ENCODE data around the gene SEZ6. TPM values are rescaled to one million over a fixed set of nuclear protein-coding genes. Genes with fewer than 3 reads are reported as not detected.
A peak's percentile ranks its signal among the peaks of the same experiment; 100 is the strongest.

Gene SEZ6
- total and polyA plus RNA-seq, 7 donors, result 0.04 TPM; not detected in 6

- 60 to 84% (median 73%) methylated on average over 2 of the region's 2 CpGs for WGBS, 3 donors
- TF ChIP-seq CTCF (IDR thresholded peaks at IDR 0.05), result no peak
- H3K36me3 ChIP-seq (ENCODE audit: insufficient read depth in 1 of 2, low read depth in 1 of 2), result no peaks in the 10 kb centered on the region
- ATAC-seq, result no peak
- H3K4me3 ChIP-seq, result no peak overlapping the region
- no peaks in the 10 kb centered on the region for H3K27me3 ChIP-seq (ENCODE audit: insufficient read depth in 3 of 3, low read length in 2 of 3)
- no peaks in the 10 kb centered on the region for H3K4me1 ChIP-seq
- H3K9me3 ChIP-seq, result no peaks in the 10 kb centered on the region
- no peak for DNase-seq
- intact Hi-C loops (cut with DNase I), result no loop called here
- H3K27ac ChIP-seq, result no peak overlapping the region
Observed at GRCh38 chr17:28975031-28975430, 30.8 kb downstream of the SEZ6 start.

- Histone ChIP-seq H3K27me3 (ENCODE audit: insufficient read depth in 3 of 3, low read length in 2 of 3) (no peaks in the 10 kb centered on the region), H3K9me3 (no peaks in the 10 kb centered on the region), H3K36me3 (ENCODE audit: insufficient read depth in 1 of 2, low read depth in 1 of 2) (no peaks in the 10 kb centered on the region), H3K4me3 (no peak overlapping the region), H3K27ac (no peak overlapping the region), H3K4me1 (no peaks in the 10 kb centered on the region)
- ATAC-seq (no peak), DNase-seq (no peak)
- TF ChIP-seq CTCF (IDR thresholded peaks at IDR 0.05), result no peak
- 75 to 92% (median 78%) methylated on average over 4 of the region's 4 CpGs for WGBS, 3 donors
- intact Hi-C loops (cut with DNase I), result no loop called here
Observed at GRCh38 chr17:28974451-28974850, 31.4 kb downstream of the SEZ6 start.

GRCh38 chr17:28973425-28973824, 32.4 kb downstream of the SEZ6 start:
- DNase-seq (no peak), ATAC-seq (no peak)
- Histone ChIP-seq H3K4me1 (no peaks in the 10 kb centered on the region), H3K4me3 (no peak overlapping the region), H3K9me3 (no peaks in the 10 kb centered on the region), H3K27ac (no peak overlapping the region), H3K27me3 (ENCODE audit: insufficient read depth in 3 of 3, low read length in 2 of 3) (no peaks in the 10 kb centered on the region), H3K36me3 (ENCODE audit: insufficient read depth in 1 of 2, low read depth in 1 of 2) (no peaks in the 10 kb centered on the region)
- 68 to 81% (median 72%) methylated on average over 2 of the region's 2 CpGs for WGBS, 3 donors
- intact Hi-C loops (cut with DNase I), result no loop called here
- TF ChIP-seq CTCF (IDR thresholded peaks at IDR 0.05), result no peak

GRCh38 chr17:28972437-28972836, 33.4 kb downstream of the SEZ6 start:
- Histone ChIP-seq H3K36me3 (ENCODE audit: insufficient read depth in 1 of 2, low read depth in 1 of 2) (no peaks in the 10 kb centered on the region), H3K27ac (no peak overlapping the region), H3K27me3 (ENCODE audit: insufficient read depth in 3 of 3, low read length in 2 of 3) (no peaks in the 10 kb centered on the region), H3K4me1 (no peaks in the 10 kb centered on the region), H3K9me3 (no peaks in the 10 kb centered on the region), H3K4me3 (no peak overlapping the region)
- intact Hi-C loops (cut with DNase I), result no loop called here
- TF ChIP-seq CTCF (IDR thresholded peaks at IDR 0.05), result no peak
- ATAC-seq, result no peak
- DNase-seq, result no peak
- 60 to 65% (median 60%) methylated on average over 10 of the region's 10 CpGs for WGBS, 3 donors

- WGBS, 3 donors, result 50 to 57% (median 50%) methylated on average over 6 of the region's 6 CpGs
- Histone ChIP-seq H3K4me3 (no peak overlapping the region), H3K27me3 (ENCODE audit: insufficient read depth in 3 of 3, low read length in 2 of 3) (no peaks in the 10 kb centered on the region), H3K9me3 (no peaks in the 10 kb centered on the region), H3K4me1 (no peaks in the 10 kb centered on the region), H3K27ac (no peak overlapping the region), H3K36me3 (ENCODE audit: insufficient read depth in 1 of 2, low read depth in 1 of 2) (no peaks in the 10 kb centered on the region)
- DNase-seq (no peak), ATAC-seq (peak in 1 of 4 donors; percentile 37)
- intact Hi-C loops (cut with DNase I), result no loop called here
- no peak for TF ChIP-seq CTCF (IDR thresholded peaks at IDR 0.05)
Observed at GRCh38 chr17:28970879-28971278, 35.0 kb downstream of the SEZ6 start.
